Naive thymus-derived CD4-positive, alpha-beta T cell (primary cell): Measurements from ENCODE around the gene MC5R. TPM values are rescaled to one million over a fixed set of nuclear protein-coding genes. Genes with fewer than 3 reads are reported as not detected.

Experiments used
- ATAC-seq: fragments of 150-1000 bp; cut with Tn5 transposase; 2 replicates; pipeline ENCODE4 v1.10.0; 2021; ENCODE audit warnings: mild to moderate bottlenecking, moderate library complexity
- CTCF ChIA-PET: fragments of 350-600 bp; sonication (Branson Sonifier 250); formaldehyde crosslinking; loops from one replicate; lab custom pipeline; 2021; ENCODE audit warnings: antibody characterized with exemption; lab: Charles Lee
- POLR2A ChIA-PET: fragments of 350-600 bp; sonication (Branson Sonifier 250); formaldehyde crosslinking; loops from one replicate; lab custom pipeline; 2021; ENCODE audit warnings: antibody characterized with exemption, inconsistent platforms; lab: Charles Lee
- DNase-seq, 9 donors: peaks; one replicate each; pipeline versions ENCODE4 v3.0.0 to v3.0.0-alpha.2; 2020 to 2022; ENCODE audit warnings: mixed read lengths in 1 of 9
- H3K27ac ChIP-seq: one replicate; pipeline ENCODE4 v1.7.0; 2013; ENCODE audit warnings: mild to moderate bottlenecking, low read depth, low read length, moderate library complexity
- H3K27me3 ChIP-seq, 2 donors: one replicate each; pipeline ENCODE4 v1.7.0; 2013; ENCODE audit warnings: low read length in 2 of 2, mild to moderate bottlenecking in 2 of 2, moderate library complexity in 2 of 2; ENCODE audit not compliant: control insufficient read depth in 2 of 2, insufficient read depth in 2 of 2
- H3K36me3 ChIP-seq, 3 experiments: 1 replicate in 2 of 3; 2 replicates in 1 of 3; pipeline ENCODE4 v1.7.0; 2013; ENCODE audit warnings: low read length in 3 of 3, mild to moderate bottlenecking in 3 of 3, moderate library complexity in 1 of 3; ENCODE audit not compliant: insufficient read depth in 3 of 3, control insufficient read depth in 2 of 3
- H3K4me1 ChIP-seq, 2 donors: one replicate each; pipeline ENCODE4 v1.7.0; 2013; ENCODE audit warnings: low read length in 2 of 2, mild to moderate bottlenecking in 2 of 2, moderate library complexity in 1 of 2; ENCODE audit not compliant: control insufficient read depth in 2 of 2, insufficient read depth in 2 of 2
- H3K4me3 ChIP-seq: 2 replicates; pipeline ENCODE4 v1.7.0; 2013; ENCODE audit warnings: mild to moderate bottlenecking, low read length
- H3K9me3 ChIP-seq, 3 experiments: 1 replicate in 2 of 3; 2 replicates in 1 of 3; pipeline ENCODE4 v1.7.0; 2013; ENCODE audit warnings: low read length in 3 of 3; ENCODE audit not compliant: control insufficient read depth in 2 of 3
- H3K27ac Mint-ChIP-seq, 9 donors: one replicate each; pipeline ENCODE4 v1.8.0; 2020 to 2022; ENCODE audit warnings: mixed read lengths in 9 of 9, mild to moderate bottlenecking in 8 of 9, moderate library complexity in 5 of 9, inconsistent platforms in 2 of 9
- H3K27me3 Mint-ChIP-seq, 5 donors: one replicate each; pipeline ENCODE4 v1.8.0; 2021 to 2022; ENCODE audit warnings: mixed read lengths in 5 of 5, mild to moderate bottlenecking in 1 of 5
- H3K36me3 Mint-ChIP-seq, 5 donors: one replicate each; pipeline ENCODE4 v1.8.0; 2020 to 2022; ENCODE audit warnings: mixed read lengths in 5 of 5, mild to moderate bottlenecking in 3 of 5, inconsistent platforms in 1 of 5
- H3K4me1 Mint-ChIP-seq, 7 donors: one replicate each; pipeline ENCODE4 v1.8.0; 2020 to 2022; ENCODE audit warnings: mixed read lengths in 7 of 7, mild to moderate bottlenecking in 3 of 7, inconsistent platforms in 1 of 7
- H3K4me3 Mint-ChIP-seq, 10 donors: one replicate each; pipeline ENCODE4 v1.8.0; 2020 to 2022; ENCODE audit warnings: mild to moderate bottlenecking in 10 of 10, mixed read lengths in 10 of 10, moderate library complexity in 6 of 10, inconsistent platforms in 2 of 10
- H3K9me3 Mint-ChIP-seq, 11 donors: one replicate each; pipeline ENCODE4 v1.8.0; 2020 to 2022; ENCODE audit warnings: mixed read lengths in 11 of 11, mild to moderate bottlenecking in 4 of 11, inconsistent platforms in 1 of 11, moderate library complexity in 1 of 11
- intact Hi-C, 2 donors: fragments of 100-400 bp; cut with micrococcal nuclease; formaldehyde crosslinking; loops; one replicate each; pipeline ENCODE4 v1.15.1; 2023
- polyA plus RNA-seq, 2 donors: library from polyadenylated mRNA; unstranded; fragments of 300-500 nt; fragmentation: Illumina TruSeq; gene quantifications; one replicate each; pipeline ENCODE4 v1.2.3, GENCODE V29; 2021
- total RNA-seq, 6 experiments: library from RNA in 5 of 6; stranded (reverse) in 5 of 6; gene quantifications; 1 replicate in 5 of 6; 2 replicates in 1 of 6; pipeline ENCODE4 v1.2.3 and lab custom pipeline; 2021 to 2026

MC5R gene
- total and polyA plus RNA-seq, 7 experiments from 2014 or later: not detected

DNA sequence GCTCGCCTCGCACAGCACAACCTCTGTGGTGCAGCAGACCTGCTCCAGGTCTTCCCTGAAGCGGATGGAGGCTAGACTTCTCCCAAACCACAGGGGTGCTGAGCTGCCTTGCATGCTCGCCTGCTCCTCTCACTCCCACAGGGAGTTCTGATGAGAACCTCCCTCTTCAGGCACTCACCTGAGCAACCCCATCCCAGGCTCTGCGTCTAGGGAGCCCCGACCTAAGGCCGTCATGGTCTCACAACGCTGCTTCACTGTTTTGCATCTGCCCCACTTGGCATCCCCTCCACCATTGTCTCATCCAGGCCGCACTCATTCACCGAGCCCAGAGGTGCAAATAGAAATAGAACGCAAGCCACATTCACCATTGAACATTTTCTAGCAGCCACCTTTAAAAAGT lies 24.6 kb upstream of the MC5R start:
- CTCF ChIA-PET: no interaction called here
- ATAC-seq: no peak
- H3K4me1 Mint-ChIP-seq: peaks cover 3 to 9% (median 5%) of the 10 kb centered on the region in 7 donors
- H3K36me3 ChIP-seq: no peaks in the 10 kb centered on the region
- H3K27me3 ChIP-seq: peaks cover 0 to 9% of the 10 kb centered on the region in 2 donors
- H3K36me3 Mint-ChIP-seq: peaks cover 0 to 4% (median 0%) of the 10 kb centered on the region in 5 donors
- intact Hi-C loops: no loop called here
- no peak overlapping the region for H3K4me3 ChIP-seq
- no peak overlapping the region for H3K4me3 Mint-ChIP-seq
- H3K27me3 Mint-ChIP-seq: peaks cover 55 to 64% (median 61%) of the 10 kb centered on the region in 5 donors
- peaks cover 0 to 5% (median 0%) of the 10 kb centered on the region in 11 donors for H3K9me3 Mint-ChIP-seq
- H3K4me1 ChIP-seq: peaks cover 0 to 6% of the 10 kb centered on the region in 2 donors
- DNase-seq: no peak
- H3K27ac ChIP-seq: no peak overlapping the region
- POLR2A ChIA-PET: no interaction called here
- no peaks in the 10 kb centered on the region for H3K9me3 ChIP-seq
- H3K27ac Mint-ChIP-seq: no peak overlapping the region

- CTCF ChIA-PET: interaction anchor here (0.6 kb wide), 2 partner anchors 19 to 1460 kb away, joined by 3 to 4 read pairs; no protein-coding TSS in a partner anchor
- POLR2A ChIA-PET: no interaction called here
- Histone ChIP-seq H3K4me3 (no peak overlapping the region), H3K9me3 (no peaks in the 10 kb centered on the region), H3K27ac (no peak overlapping the region), H3K36me3 (no peaks in the 10 kb centered on the region), H3K4me1 (peaks cover 0 to 6% of the 10 kb centered on the region in 2 donors), H3K27me3 (peaks cover 0 to 9% of the 10 kb centered on the region in 2 donors)
- Mint-ChIP-seq H3K4me3 (peak overlapping the region in 9 of 10 donors; percentile 39 to 77 (median 66)), H3K4me1 (peaks cover 3 to 9% (median 5%) of the 10 kb centered on the region in 7 donors), H3K9me3 (peaks cover 0 to 4% (median 0%) of the 10 kb centered on the region in 11 donors), H3K27me3 (peaks cover 67 to 76% (median 72%) of the 10 kb centered on the region in 5 donors), H3K27ac (no peak overlapping the region), H3K36me3 (peaks cover 0 to 5% (median 1%) of the 10 kb centered on the region in 5 donors)
- intact Hi-C loops: loop anchor here (1.0 to 5.0 kb wide), 3 partner anchors 242 to 584 kb away; partner anchors contain the start of gene LDLRAD4 (in 1 of the 2)
- peak in 7 of 9 donors; percentile 6 to 54 (median 36) for DNase-seq
- peak; percentile 54 for ATAC-seq
Observed at GRCh38 chr18:13800505-13801259, 23.3 kb upstream of the MC5R start.

DNA sequence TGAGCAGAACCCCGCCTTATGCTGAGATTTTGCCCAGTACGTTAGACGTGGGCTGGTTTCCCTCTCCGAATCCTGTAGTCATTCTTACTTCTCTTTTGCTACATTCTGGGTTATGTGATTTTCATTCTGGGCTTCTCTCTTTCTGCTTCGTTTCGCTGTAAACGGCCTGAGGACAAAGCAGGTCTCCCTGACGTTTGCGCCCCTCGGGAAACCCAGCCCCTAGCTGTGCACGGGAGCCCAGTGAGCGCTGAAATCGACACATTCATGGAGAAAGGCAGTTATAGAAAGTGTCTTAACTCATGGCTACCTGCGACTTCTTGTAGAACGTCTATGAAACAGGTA lies 22.7 kb upstream of the MC5R start:
- peak overlapping the region; percentile 29 to 77 (median 64) for H3K4me3 Mint-ChIP-seq
- H3K4me1 ChIP-seq: peaks cover 0 to 6% of the 10 kb centered on the region in 2 donors
- CTCF ChIA-PET: no interaction called here
- no peaks in the 10 kb centered on the region for H3K9me3 ChIP-seq
- peaks cover 0 to 9% of the 10 kb centered on the region in 2 donors for H3K27me3 ChIP-seq
- POLR2A ChIA-PET: no interaction called here
- no peaks in the 10 kb centered on the region for H3K36me3 ChIP-seq
- intact Hi-C loops: loop anchor here (1.0 to 5.0 kb wide), 3 partner anchors 242 to 585 kb away; partner anchors contain the start of gene LDLRAD4 (in 1 of the 2)
- no peak overlapping the region for H3K27ac ChIP-seq
- H3K27ac Mint-ChIP-seq: no peak overlapping the region
- DNase-seq (no peak), ATAC-seq (no peak)
- peaks cover 3 to 9% (median 5%) of the 10 kb centered on the region in 7 donors for H3K4me1 Mint-ChIP-seq
- peaks cover 68 to 79% (median 73%) of the 10 kb centered on the region in 5 donors for H3K27me3 Mint-ChIP-seq
- peaks cover 0 to 4% (median 0%) of the 10 kb centered on the region in 11 donors for H3K9me3 Mint-ChIP-seq
- H3K36me3 Mint-ChIP-seq: peaks cover 0 to 5% (median 1%) of the 10 kb centered on the region in 5 donors
- no peak overlapping the region for H3K4me3 ChIP-seq

DNA sequence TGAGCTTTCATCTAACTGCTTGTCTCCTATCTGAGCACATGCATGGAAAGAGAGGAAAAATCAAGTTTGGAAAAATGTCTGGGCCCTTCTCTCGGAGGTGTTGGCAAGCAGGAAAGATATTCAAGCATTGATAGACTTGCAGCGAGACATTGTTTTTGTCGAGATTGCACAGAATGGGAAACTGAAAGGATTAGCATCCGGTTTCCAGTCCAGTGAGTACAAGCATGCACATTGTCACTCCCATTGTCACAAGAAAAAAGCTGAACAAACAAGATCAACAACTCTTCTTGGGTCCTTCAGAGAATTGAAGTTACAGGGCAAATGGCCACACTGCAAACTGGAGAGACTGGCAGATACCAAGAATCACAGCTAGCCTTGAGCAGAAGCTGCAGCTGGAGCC lies 19.6 kb upstream of the MC5R start:
- POLR2A ChIA-PET: interaction anchor here (0.6 kb wide), 1 partner anchor 313 kb away, joined by 3 read pairs; no protein-coding TSS in a partner anchor
- Mint-ChIP-seq H3K36me3 (peaks cover 0 to 5% (median 0%) of the 10 kb centered on the region in 5 donors), H3K9me3 (peaks cover 0 to 4% (median 0%) of the 10 kb centered on the region in 11 donors), H3K27me3 (peaks cover 47 to 63% (median 53%) of the 10 kb centered on the region in 5 donors), H3K4me3 (no peak overlapping the region), H3K27ac (no peak overlapping the region), H3K4me1 (peaks cover 3 to 9% (median 5%) of the 10 kb centered on the region in 7 donors)
- intact Hi-C loops: loop anchor here in 1 of 2 donors (5.0 kb wide), 1 partner anchor 587 kb away; the partner anchor contains the start of gene LDLRAD4
- CTCF ChIA-PET: interaction anchor here (0.7 kb wide), 1 partner anchor 255 kb away, joined by 3 read pairs; no protein-coding TSS in a partner anchor
- Histone ChIP-seq H3K4me3 (no peak overlapping the region), H3K27ac (no peak overlapping the region), H3K4me1 (peaks cover 0 to 6% of the 10 kb centered on the region in 2 donors), H3K36me3 (no peaks in the 10 kb centered on the region), H3K27me3 (peaks cover 0 to 9% of the 10 kb centered on the region in 2 donors), H3K9me3 (no peaks in the 10 kb centered on the region)
- DNase-seq: no peak
- no peak for ATAC-seq

GRCh38 chr18:13808294-13809042 lies 15.5 kb upstream of the MC5R start:
- intact Hi-C loops: no loop called here
- Mint-ChIP-seq H3K4me3 (no peak overlapping the region), H3K4me1 (peaks cover 0 to 3% (median 2%) of the 10 kb centered on the region in 7 donors), H3K27ac (no peak overlapping the region), H3K9me3 (peaks cover 0 to 4% (median 0%) of the 10 kb centered on the region in 11 donors), H3K27me3 (peaks cover 22 to 44% (median 23%) of the 10 kb centered on the region in 5 donors), H3K36me3 (peaks cover 0 to 5% (median 0%) of the 10 kb centered on the region in 5 donors)
- H3K27ac ChIP-seq: no peak overlapping the region
- ChIA-PET CTCF (interaction anchor here (0.8 kb wide), 1 partner anchor 12 kb away, joined by 3 read pairs; no protein-coding TSS in a partner anchor), POLR2A (no interaction called here)
- no peak overlapping the region for H3K4me3 ChIP-seq
- no peaks in the 10 kb centered on the region for H3K4me1 ChIP-seq
- no peaks in the 10 kb centered on the region for H3K36me3 ChIP-seq
- ATAC-seq: no peak
- H3K27me3 ChIP-seq: no peaks in the 10 kb centered on the region
- no peak for DNase-seq
- no peaks in the 10 kb centered on the region for H3K9me3 ChIP-seq

- H3K9me3 Mint-ChIP-seq: peaks cover 0 to 4% (median 0%) of the 10 kb centered on the region in 11 donors
- ChIA-PET POLR2A (no interaction called here), CTCF (no interaction called here)
- Histone ChIP-seq H3K9me3 (no peaks in the 10 kb centered on the region), H3K27ac (no peak overlapping the region), H3K4me3 (no peak overlapping the region), H3K4me1 (no peaks in the 10 kb centered on the region), H3K27me3 (no peaks in the 10 kb centered on the region), H3K36me3 (no peaks in the 10 kb centered on the region)
- ATAC-seq: no peak
- no peak overlapping the region for H3K27ac Mint-ChIP-seq
- no peak overlapping the region for H3K4me3 Mint-ChIP-seq
- intact Hi-C loops: no loop called here
- DNase-seq: no peak
- peaks cover 19 to 42% (median 20%) of the 10 kb centered on the region in 5 donors for H3K27me3 Mint-ChIP-seq
- H3K4me1 Mint-ChIP-seq: peaks cover 0 to 4% (median 2%) of the 10 kb centered on the region in 7 donors
- H3K36me3 Mint-ChIP-seq: peaks cover 0 to 5% (median 0%) of the 10 kb centered on the region in 5 donors
Observed at GRCh38 chr18:13809043-13809430, 14.9 kb upstream of the MC5R start.
